Right kidney (tissue), 1 donor: ENCODE measurements around the gene AKNA.

Source experiments
- DNase-seq: peaks from one replicate; pipeline ENCODE4 v3.0.0-alpha.2; 2016

The AKNA gene

GRCh38 chr9:114284316-114285060 lies 103.3 kb downstream of the AKNA start:
- DNase-seq, result no peak
